Measurements from ENCODE around the gene AHRR.
A peak's percentile ranks its signal among the peaks of the same experiment; 100 is the strongest.

AHRR gene

GRCh38 chr5:346229-346935 is 24.9 kb downstream of the AHRR start:
- no peak for DNase-seq (ENCODE audit: low spot score)

- DNase-seq (ENCODE audit: low spot score): no peak
Observed at GRCh38 chr5:347712-348284, 26.3 kb downstream of the AHRR start.

GRCh38 chr5:348726-349125 is 27.2 kb downstream of the AHRR start:
- no peak for DNase-seq (ENCODE audit: low spot score)

- peak; percentile 13 for DNase-seq (ENCODE audit: low spot score)
Observed at GRCh38 chr5:350355-350754, 28.8 kb downstream of the AHRR start.

- no peak for DNase-seq (ENCODE audit: low spot score)
Observed at GRCh38 chr5:351084-351920, 29.8 kb downstream of the AHRR start.

GRCh38 chr5:351921-352245 is 30.4 kb downstream of the AHRR start:
- no peak for DNase-seq (ENCODE audit: low spot score)

- no peak for DNase-seq (ENCODE audit: low spot score)
Observed at GRCh38 chr5:352639-353611, 31.4 kb downstream of the AHRR start.

- DNase-seq (ENCODE audit: low spot score): no peak
Observed at GRCh38 chr5:353612-354580, 32.4 kb downstream of the AHRR start.

- no peak for DNase-seq (ENCODE audit: low spot score)
Observed at GRCh38 chr5:354581-355378, 33.3 kb downstream of the AHRR start.

GRCh38 chr5:355379-355935 is 33.9 kb downstream of the AHRR start:
- no peak for DNase-seq (ENCODE audit: low spot score)

GRCh38 chr5:355958-356357 is 34.4 kb downstream of the AHRR start:
- DNase-seq (ENCODE audit: low spot score): no peak

GRCh38 chr5:359301-359897 is 37.9 kb downstream of the AHRR start:
- no peak for DNase-seq (ENCODE audit: low spot score)

GRCh38 chr5:360257-361027 is 38.9 kb downstream of the AHRR start:
- no peak for DNase-seq (ENCODE audit: low spot score)

- no peak for DNase-seq (ENCODE audit: low spot score)
Observed at GRCh38 chr5:362189-362588, 40.7 kb downstream of the AHRR start.

GRCh38 chr5:362978-363765 is 41.7 kb downstream of the AHRR start:
- DNase-seq (ENCODE audit: low spot score): no peak

GRCh38 chr5:364497-364896 is 43.0 kb downstream of the AHRR start:
- DNase-seq (ENCODE audit: low spot score): no peak

- DNase-seq (ENCODE audit: low spot score): no peak
Observed at GRCh38 chr5:366541-367357, 45.2 kb downstream of the AHRR start.

All from cerebellar cortex (tissue), 1 donor.